ENCODE data around the gene SRSF8.
"Not testable (repeated sequence)": the region's sequence is repeated elsewhere in the genome, so short reads cannot be mapped to it uniquely, and the experiment has no call there.

SRSF8 gene

GRCh38 chr11:95098826-95099225 lies 32.1 kb downstream of the SRSF8 start:
- FAIRE-seq, result no peak

- no peak for FAIRE-seq
Observed at GRCh38 chr11:95100191-95100648, 33.5 kb downstream of the SRSF8 start.

GRCh38 chr11:95100856-95101507 lies 34.3 kb downstream of the SRSF8 start:
- FAIRE-seq, result no peak

- FAIRE-seq, result no peak
Observed at GRCh38 chr11:95101935-95102334, 35.2 kb downstream of the SRSF8 start.

- no peak for FAIRE-seq
Observed at GRCh38 chr11:95102733-95103132, 36.0 kb downstream of the SRSF8 start.

- no peak for FAIRE-seq
Observed at GRCh38 chr11:95103701-95104100, 37.0 kb downstream of the SRSF8 start.

GRCh38 chr11:95104121-95104830 lies 37.6 kb downstream of the SRSF8 start:
- FAIRE-seq, result no peak

GRCh38 chr11:95104856-95105255 lies 38.1 kb downstream of the SRSF8 start:
- no peak for FAIRE-seq

GRCh38 chr11:95108159-95108611 lies 41.5 kb downstream of the SRSF8 start:
- FAIRE-seq, result no peak

- FAIRE-seq, result no peak
Observed at GRCh38 chr11:95108671-95109551, 42.2 kb downstream of the SRSF8 start.

GRCh38 chr11:95111471-95111870 lies 44.8 kb downstream of the SRSF8 start:
- FAIRE-seq, result not testable (repeated sequence)

GRCh38 chr11:95111923-95112540 lies 45.3 kb downstream of the SRSF8 start:
- no peak for FAIRE-seq

GRCh38 chr11:95115597-95115996 lies 48.9 kb downstream of the SRSF8 start:
- no peak for FAIRE-seq

GRCh38 chr11:95119361-95120060 lies 52.8 kb downstream of the SRSF8 start:
- FAIRE-seq, result no peak
